HFFc6 (cell line): ENCODE results near the gene CLN6. TPM values are rescaled to one million over a fixed set of nuclear protein-coding genes. Genes with fewer than 3 reads are reported as not detected.

Source experiments
- DNase-seq: peaks from one replicate; pipeline ENCODE4 v3.0.0-alpha.2; 2018
- H3K27ac Mint-ChIP-seq: 2 replicates; pipeline ENCODE4 v1.8.0; 2020; ENCODE audit warnings: mild to moderate bottlenecking, mixed read lengths
- H3K27me3 Mint-ChIP-seq: 2 replicates; pipeline ENCODE4 v1.8.0; 2021; ENCODE audit warnings: mild to moderate bottlenecking, moderate library complexity, mixed read lengths; ENCODE audit not compliant: insufficient read depth
- H3K36me3 Mint-ChIP-seq: 2 replicates; pipeline ENCODE4 v1.8.0; 2021; ENCODE audit warnings: low read depth, mixed read lengths
- H3K4me1 Mint-ChIP-seq: 2 replicates; pipeline ENCODE4 v1.8.0; 2020; ENCODE audit warnings: low read depth, mixed read lengths
- H3K4me3 Mint-ChIP-seq: 2 replicates; pipeline ENCODE4 v1.8.0; 2020; ENCODE audit warnings: mild to moderate bottlenecking, moderate library complexity, mixed read lengths
- H3K9me3 Mint-ChIP-seq: 2 replicates; pipeline ENCODE4 v1.8.0; 2020; ENCODE audit warnings: mild to moderate bottlenecking, mixed read lengths
- total RNA-seq, 6 experiments: library from RNA; stranded (reverse); fragmentation: NEBNext Ultra II Directional; extraction: Animal tissue kit (Norgen Biotek cat#: 25700); gene quantifications; 2 replicates in 1 of 6; 3 replicates in 5 of 6; pipeline ENCODE4 v1.2.3, GENCODE V29; 2021
- TF ChIP-seq, protein P1 (sequence below): fragments of 200-600 bp; sonication (generic); IDR thresholded peaks from 2 replicates; pipeline ENCODE4 v1.5.0; 2021; ENCODE audit warnings: antibody characterized with exemption, mild to moderate bottlenecking

CLN6 gene
- total RNA-seq, 6 experiments from 2014 or later, result 26.0 to 45.0 (median 37.1) TPM

DNA sequence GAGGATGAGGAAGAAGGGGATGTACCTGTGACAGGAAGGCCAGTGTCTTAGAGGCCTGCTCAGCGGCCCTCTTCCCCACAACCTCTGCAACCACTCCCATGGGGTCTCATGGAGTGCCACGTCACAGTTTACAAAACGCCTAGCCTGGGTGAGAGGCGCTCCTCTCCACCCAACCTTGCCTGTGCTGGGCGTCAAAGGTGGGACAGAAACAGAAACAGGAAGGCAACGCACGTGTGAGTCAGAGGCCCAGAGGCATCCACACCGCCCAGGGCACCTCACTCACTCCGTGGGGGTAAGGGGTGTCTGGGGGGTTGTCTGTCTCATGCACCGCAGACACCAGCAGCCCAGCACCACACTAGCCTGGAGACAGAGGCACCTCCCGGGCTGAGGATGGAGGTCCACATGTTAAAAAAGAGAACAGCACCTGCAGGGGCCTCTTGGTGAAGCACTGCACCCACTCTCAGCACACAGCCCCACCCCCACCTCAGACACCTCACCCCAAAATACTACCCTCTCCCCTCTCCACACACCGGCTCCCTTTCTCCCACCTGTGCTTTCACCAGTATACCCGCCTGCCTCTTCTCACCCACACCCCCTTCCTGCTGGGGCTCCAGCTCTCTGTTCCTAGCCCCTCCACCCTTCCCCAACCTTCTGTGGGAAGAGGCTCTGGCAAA lies 19.7 kb downstream of the CLN6 start:
- no peak for DNase-seq
- no peaks in the 10 kb centered on the region for H3K4me1 Mint-ChIP-seq
- no peaks in the 10 kb centered on the region for H3K36me3 Mint-ChIP-seq
- H3K9me3 Mint-ChIP-seq, result no peaks in the 10 kb centered on the region
- TF ChIP-seq, protein P1, sequence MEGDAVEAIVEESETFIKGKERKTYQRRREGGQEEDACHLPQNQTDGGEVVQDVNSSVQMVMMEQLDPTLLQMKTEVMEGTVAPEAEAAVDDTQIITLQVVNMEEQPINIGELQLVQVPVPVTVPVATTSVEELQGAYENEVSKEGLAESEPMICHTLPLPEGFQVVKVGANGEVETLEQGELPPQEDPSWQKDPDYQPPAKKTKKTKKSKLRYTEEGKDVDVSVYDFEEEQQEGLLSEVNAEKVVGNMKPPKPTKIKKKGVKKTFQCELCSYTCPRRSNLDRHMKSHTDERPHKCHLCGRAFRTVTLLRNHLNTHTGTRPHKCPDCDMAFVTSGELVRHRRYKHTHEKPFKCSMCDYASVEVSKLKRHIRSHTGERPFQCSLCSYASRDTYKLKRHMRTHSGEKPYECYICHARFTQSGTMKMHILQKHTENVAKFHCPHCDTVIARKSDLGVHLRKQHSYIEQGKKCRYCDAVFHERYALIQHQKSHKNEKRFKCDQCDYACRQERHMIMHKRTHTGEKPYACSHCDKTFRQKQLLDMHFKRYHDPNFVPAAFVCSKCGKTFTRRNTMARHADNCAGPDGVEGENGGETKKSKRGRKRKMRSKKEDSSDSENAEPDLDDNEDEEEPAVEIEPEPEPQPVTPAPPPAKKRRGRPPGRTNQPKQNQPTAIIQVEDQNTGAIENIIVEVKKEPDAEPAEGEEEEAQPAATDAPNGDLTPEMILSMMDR, result no peak
- H3K4me3 Mint-ChIP-seq, result no peak overlapping the region
- H3K27me3 Mint-ChIP-seq, result peaks cover 1% of the 10 kb centered on the region
- no peak overlapping the region for H3K27ac Mint-ChIP-seq

DNA sequence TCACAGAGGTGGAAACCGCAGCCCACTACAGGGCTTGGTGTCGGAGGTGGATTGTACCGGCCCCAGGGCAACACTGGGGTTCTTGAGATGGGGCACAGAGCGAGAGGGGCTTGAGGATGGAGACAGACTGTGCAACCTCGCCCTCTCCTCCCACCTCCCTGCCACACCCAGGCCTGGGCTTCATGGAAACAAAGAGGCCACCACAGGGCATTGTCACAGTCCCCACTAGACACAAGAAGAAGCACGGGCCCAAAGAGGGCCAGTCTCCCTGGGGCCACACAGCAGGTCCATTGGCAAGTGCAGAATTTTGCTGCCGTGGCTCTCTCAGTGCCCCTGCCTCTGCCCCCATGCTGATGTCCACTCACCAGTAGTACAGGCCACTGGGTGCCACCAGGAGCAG lies 20.3 kb downstream of the CLN6 start:
- Mint-ChIP-seq H3K4me1 (no peaks in the 10 kb centered on the region), H3K36me3 (no peaks in the 10 kb centered on the region), H3K9me3 (no peaks in the 10 kb centered on the region), H3K27ac (no peak overlapping the region), H3K4me3 (no peak overlapping the region), H3K27me3 (peaks cover 1% of the 10 kb centered on the region)
- DNase-seq, result no peak
- TF ChIP-seq, protein P1, result no peak

DNA sequence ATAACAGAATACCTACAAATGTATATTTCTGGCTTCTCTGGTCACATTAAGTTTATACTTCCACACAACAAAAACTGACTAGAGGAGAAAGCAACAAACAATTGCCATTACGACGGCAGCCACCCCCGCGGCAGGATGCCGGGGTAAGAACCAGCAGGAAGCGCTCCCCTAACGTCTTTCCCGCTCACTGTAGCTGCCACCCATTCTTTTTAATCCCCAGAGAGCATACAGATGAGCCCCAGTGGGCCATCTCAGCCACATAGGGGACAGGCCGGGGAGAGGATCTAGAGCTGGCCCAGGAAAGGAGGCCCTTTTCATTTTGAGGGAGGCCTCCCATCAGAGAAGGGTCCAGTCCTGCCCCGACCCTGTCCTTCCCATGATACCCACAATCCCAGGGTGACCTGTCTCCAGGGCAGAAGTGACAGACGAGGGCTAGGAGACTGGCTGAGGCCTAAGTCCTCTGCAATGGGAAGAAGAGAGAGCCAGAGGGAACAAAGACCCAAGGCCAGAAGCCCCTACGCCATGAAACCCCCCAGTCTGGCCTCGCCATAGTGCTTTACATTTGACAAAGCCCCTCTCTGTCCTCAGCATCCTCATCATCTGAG lies 20.8 kb downstream of the CLN6 start:
- H3K27ac Mint-ChIP-seq, result no peak overlapping the region
- DNase-seq, result no peak
- H3K9me3 Mint-ChIP-seq, result no peaks in the 10 kb centered on the region
- peaks cover 1% of the 10 kb centered on the region for H3K27me3 Mint-ChIP-seq
- TF ChIP-seq, protein P1, result no peak
- H3K36me3 Mint-ChIP-seq, result no peaks in the 10 kb centered on the region
- H3K4me1 Mint-ChIP-seq, result no peaks in the 10 kb centered on the region
- H3K4me3 Mint-ChIP-seq, result no peak overlapping the region

DNA sequence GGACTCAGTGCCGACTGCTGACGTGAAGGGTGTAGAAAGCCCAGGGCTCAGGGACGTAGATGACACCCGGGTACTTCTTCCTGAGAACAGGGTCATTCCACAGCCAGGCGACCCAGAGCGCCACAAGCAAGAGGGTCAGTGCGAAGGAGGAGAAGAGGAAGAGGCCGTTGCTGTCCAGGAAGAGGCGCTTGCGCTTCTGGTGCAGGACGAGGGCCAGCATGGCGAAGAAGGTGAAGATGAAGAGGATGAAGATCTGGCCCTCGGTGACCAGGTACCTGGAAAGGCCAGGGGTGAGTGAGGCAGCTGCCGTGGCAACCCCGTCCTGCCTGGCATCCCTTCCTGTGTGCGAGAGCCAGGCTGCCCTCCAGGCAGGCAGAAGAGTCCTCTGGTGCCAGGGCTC lies 21.4 kb downstream of the CLN6 start:
- H3K4me3 Mint-ChIP-seq, result no peak overlapping the region
- no peak for DNase-seq
- TF ChIP-seq, protein P1, result no peak
- no peaks in the 10 kb centered on the region for H3K4me1 Mint-ChIP-seq
- no peaks in the 10 kb centered on the region for H3K36me3 Mint-ChIP-seq
- peaks cover 1% of the 10 kb centered on the region for H3K27me3 Mint-ChIP-seq
- H3K27ac Mint-ChIP-seq, result no peak overlapping the region
- H3K9me3 Mint-ChIP-seq, result no peaks in the 10 kb centered on the region

DNA sequence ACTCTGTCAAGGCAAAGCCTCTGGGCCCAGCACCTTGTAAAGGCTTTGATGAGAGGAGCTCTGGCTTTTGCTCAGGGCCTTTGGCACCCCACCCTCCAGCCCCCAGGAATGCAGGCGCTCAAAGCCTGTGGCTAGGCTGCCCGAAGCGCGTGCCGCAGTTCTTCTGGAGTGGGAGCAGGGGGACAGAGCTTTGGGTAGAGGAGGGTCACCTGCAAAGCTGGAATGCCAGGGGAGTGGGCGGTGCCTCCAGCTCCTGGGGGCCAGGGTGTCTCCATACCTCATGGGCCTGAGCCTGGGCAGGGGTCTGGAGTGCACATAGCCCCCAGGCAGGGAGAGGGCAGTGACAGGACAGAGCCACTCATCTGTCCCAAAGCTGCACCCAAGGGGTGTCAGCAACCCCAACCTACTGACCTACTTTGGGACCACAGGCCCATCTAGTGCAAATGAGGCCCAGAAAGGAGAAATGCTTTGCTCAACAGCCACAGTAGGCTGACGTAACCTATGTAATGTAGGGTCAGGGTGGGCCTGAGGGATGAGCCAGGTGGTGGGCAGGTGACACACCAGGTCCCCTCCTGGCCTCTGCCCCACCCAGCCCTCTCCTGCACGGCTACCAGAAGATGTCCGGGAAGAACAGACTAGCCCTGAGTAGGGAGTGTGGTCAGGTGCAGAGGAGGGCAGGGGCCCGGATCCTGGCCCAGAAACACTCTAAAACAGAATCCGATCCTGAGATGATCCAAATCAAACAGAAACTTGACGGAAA lies 22.2 kb downstream of the CLN6 start:
- Mint-ChIP-seq H3K4me1 (no peaks in the 10 kb centered on the region), H3K27ac (no peak overlapping the region), H3K27me3 (peaks cover 1% of the 10 kb centered on the region), H3K9me3 (no peaks in the 10 kb centered on the region), H3K36me3 (no peaks in the 10 kb centered on the region), H3K4me3 (no peak overlapping the region)
- no peak for DNase-seq
- TF ChIP-seq, protein P1, result no peak
